ENCODE measurements around the gene CYP4F22. TPM values are rescaled to one million over a fixed set of nuclear protein-coding genes. Genes with fewer than 3 reads are reported as not detected.

Gene CYP4F22
- total RNA-seq, 1 donor from 2014 or later = not detected

GRCh38 chr19:15570420-15570819 lies 62.1 kb downstream of the CYP4F22 start:
- DNase-seq = no peak
- CTCF ChIA-PET = interaction anchor here (0.6 kb wide), 1 partner anchor 11 kb away, joined by 3 read pairs; no protein-coding TSS in a partner anchor
- Mint-ChIP-seq H3K9me3 (no peaks in the 10 kb centered on the region), H3K4me1 (no peaks in the 10 kb centered on the region), H3K27me3 (peaks cover 42% of the 10 kb centered on the region), H3K36me3 (ENCODE audit: low read depth) (no peaks in the 10 kb centered on the region), H3K4me3 (no peak overlapping the region), H3K27ac (no peak overlapping the region)
- TF ChIP-seq CTCF (IDR thresholded peaks at IDR 0.05) = no peak
- no peak for ATAC-seq (ENCODE audit: low read depth)
- intact Hi-C loops (cut with micrococcal nuclease) = no loop called here
- POLR2A ChIA-PET = no interaction called here

- no peak overlapping the region for H3K4me3 Mint-ChIP-seq
- H3K27me3 Mint-ChIP-seq = peaks cover 21% of the 10 kb centered on the region
- no peak for ATAC-seq (ENCODE audit: low read depth)
- POLR2A ChIA-PET = interaction anchor here (0.6 kb wide), 1 partner anchor 248 kb away, joined by 3 read pairs; no protein-coding TSS in a partner anchor
- no peak for TF ChIP-seq CTCF (IDR thresholded peaks at IDR 0.05)
- CTCF ChIA-PET = no interaction called here
- no peaks in the 10 kb centered on the region for H3K4me1 Mint-ChIP-seq
- intact Hi-C loops (cut with micrococcal nuclease) = no loop called here
- no peak overlapping the region for H3K27ac Mint-ChIP-seq
- no peaks in the 10 kb centered on the region for H3K36me3 Mint-ChIP-seq (ENCODE audit: low read depth)
- DNase-seq = no peak
- no peaks in the 10 kb centered on the region for H3K9me3 Mint-ChIP-seq
These were observed 67.1 kb downstream of the CYP4F22 start for GRCh38 chr19:15575406-15575805.

GRCh38 chr19:15576526-15577156 lies 68.3 kb downstream of the CYP4F22 start:
- Mint-ChIP-seq H3K9me3 (no peaks in the 10 kb centered on the region), H3K27ac (no peak overlapping the region), H3K4me3 (no peak overlapping the region), H3K4me1 (no peaks in the 10 kb centered on the region), H3K27me3 (peaks cover 19% of the 10 kb centered on the region), H3K36me3 (ENCODE audit: low read depth) (no peaks in the 10 kb centered on the region)
- ChIA-PET POLR2A (no interaction called here), CTCF (no interaction called here)
- no peak for ATAC-seq (ENCODE audit: low read depth)
- no peak for DNase-seq
- intact Hi-C loops (cut with micrococcal nuclease) = no loop called here
- TF ChIP-seq CTCF (IDR thresholded peaks at IDR 0.05) = no peak

- H3K27ac Mint-ChIP-seq = no peak overlapping the region
- DNase-seq = no peak
- peaks cover 15% of the 10 kb centered on the region for H3K27me3 Mint-ChIP-seq
- no peaks in the 10 kb centered on the region for H3K9me3 Mint-ChIP-seq
- intact Hi-C loops (cut with micrococcal nuclease) = no loop called here
- ChIA-PET POLR2A (no interaction called here), CTCF (no interaction called here)
- no peak overlapping the region for H3K4me3 Mint-ChIP-seq
- no peak for ATAC-seq (ENCODE audit: low read depth)
- no peaks in the 10 kb centered on the region for H3K36me3 Mint-ChIP-seq (ENCODE audit: low read depth)
- no peaks in the 10 kb centered on the region for H3K4me1 Mint-ChIP-seq
- TF ChIP-seq CTCF (IDR thresholded peaks at IDR 0.05) = no peak
These were observed 69.0 kb downstream of the CYP4F22 start for GRCh38 chr19:15577184-15577771.

GRCh38 chr19:15583346-15583745 lies 75.0 kb downstream of the CYP4F22 start:
- H3K36me3 Mint-ChIP-seq (ENCODE audit: low read depth) = no peaks in the 10 kb centered on the region
- no peak for TF ChIP-seq CTCF (IDR thresholded peaks at IDR 0.05)
- POLR2A ChIA-PET = no interaction called here
- H3K27me3 Mint-ChIP-seq = peaks cover 18% of the 10 kb centered on the region
- no peak for DNase-seq
- no peaks in the 10 kb centered on the region for H3K9me3 Mint-ChIP-seq
- no peak overlapping the region for H3K4me3 Mint-ChIP-seq
- ATAC-seq (ENCODE audit: low read depth) = no peak
- peaks cover 6% of the 10 kb centered on the region for H3K4me1 Mint-ChIP-seq
- intact Hi-C loops (cut with micrococcal nuclease) = no loop called here
- CTCF ChIA-PET = no interaction called here
- H3K27ac Mint-ChIP-seq = no peak overlapping the region

Measured in activated B cell treated with CpG ODN at 0.5 μM for 24 hours (primary cell).